H1 (cell line): ENCODE results near the gene CEP83. TPM values are rescaled to one million over a fixed set of nuclear protein-coding genes. Genes with fewer than 3 reads are reported as not detected.

Source experiments
- CHD2 ChIP-seq: IDR thresholded peaks from 2 replicates; pipeline ENCODE4 v1.6.1; 2012; ENCODE audit warnings: low read length, improper control_type of control experiment
- CTBP2 ChIP-seq: IDR thresholded peaks from 2 replicates; pipeline ENCODE4 v1.7.0; 2011; ENCODE audit warnings: borderline replicate concordance, mild to moderate bottlenecking, moderate library complexity, mixed read lengths, low read length; ENCODE audit not compliant: insufficient read depth, insufficient read length
- FOSL1 ChIP-seq: IDR thresholded peaks from 2 replicates; pipeline ENCODE4 v1.6.1; 2011; ENCODE audit warnings: mild to moderate bottlenecking, low read depth, low read length, moderate library complexity; ENCODE audit not compliant: insufficient read depth
- KDM1A ChIP-seq: fragments of 200-600, 300-600 bp; sonication (generic); IDR thresholded peaks from 2 replicates; pipeline ENCODE4 v1.7.1; 2016; ENCODE audit warnings: mild to moderate bottlenecking, low read length, borderline replicate concordance
- NRF1 ChIP-seq: IDR thresholded peaks from 2 replicates; pipeline ENCODE4 v1.6.1; 2011; ENCODE audit warnings: mild to moderate bottlenecking, low read depth, low read length, improper control_type of control experiment
- RAD21 ChIP-seq, 2 experiments: IDR thresholded peaks in 1 of 2; conservative IDR thresholded peaks in 1 of 2; 2 replicates each; pipeline ENCODE4 v1.6.1; 2011; ENCODE audit warnings: low read depth in 2 of 2, low read length in 2 of 2, improper control_type of control experiment in 1 of 2, inconsistent platforms in 1 of 2, mild to moderate bottlenecking in 1 of 2, moderate library complexity in 1 of 2
- SP4 ChIP-seq: IDR thresholded peaks from 2 replicates; pipeline ENCODE4 v1.6.1; 2012; ENCODE audit warnings: low read length, inconsistent platforms
- SRF ChIP-seq: IDR thresholded peaks from 2 replicates; pipeline ENCODE4 v1.6.1; 2011; ENCODE audit warnings: mild to moderate bottlenecking, low read depth, low read length, moderate library complexity
- TCF12 ChIP-seq: IDR thresholded peaks from 2 replicates; pipeline ENCODE4 v1.6.1; 2011; ENCODE audit warnings: low read depth, mild to moderate bottlenecking, low read length
- TEAD4 ChIP-seq: IDR thresholded peaks from 2 replicates; pipeline ENCODE4 v1.6.1; 2012; ENCODE audit warnings: low read depth, low read length, inconsistent platforms, mixed read lengths
- polyA plus RNA-seq, 7 experiments: library from polyadenylated mRNA; depleted of rRNA in 3 of 7; stranded (reverse) in 5 of 7; unstranded in 2 of 7; fragments of >200 nt in 5 of 7; fragments of 200-250 nt in 2 of 7; gene quantifications; 1 replicate in 5 of 7; 2 replicates in 1 of 7; 4 replicates in 1 of 7; pipeline versions ENCODE4 v1.2.1 to v1.2.3, GENCODE V29; 2011 to 2013; ENCODE audit warnings: missing spikeins in 2 of 7, mixed read lengths in 2 of 7
- total RNA-seq: library from RNA; stranded (reverse); fragmentation: NEBNext Ultra II Directional; extraction: Animal tissue kit (Norgen Biotek cat#: 25700); gene quantifications from 2 replicates; pipeline ENCODE4 v1.2.1, GENCODE V29; 2021
- TF ChIP-seq, protein P1 (sequence below): fragments of 300-600 bp; sonication (generic); IDR thresholded peaks from 2 replicates; pipeline ENCODE4 v1.7.1; 2012; ENCODE audit warnings: low read length, moderate library complexity, mild to moderate bottlenecking, inconsistent platforms; ENCODE audit not compliant: insufficient replicate concordance
- TF ChIP-seq, protein P2 (sequence below): IDR thresholded peaks from 2 replicates; pipeline ENCODE4 v1.6.1; 2012; ENCODE audit warnings: inconsistent platforms

CEP83 gene
- total and polyA plus RNA-seq, 2 of the 8 experiments (the other 6 are each of a cell fraction or from before 2014, with no cell fraction given) = 6.0 to 25.8 TPM

DNA sequence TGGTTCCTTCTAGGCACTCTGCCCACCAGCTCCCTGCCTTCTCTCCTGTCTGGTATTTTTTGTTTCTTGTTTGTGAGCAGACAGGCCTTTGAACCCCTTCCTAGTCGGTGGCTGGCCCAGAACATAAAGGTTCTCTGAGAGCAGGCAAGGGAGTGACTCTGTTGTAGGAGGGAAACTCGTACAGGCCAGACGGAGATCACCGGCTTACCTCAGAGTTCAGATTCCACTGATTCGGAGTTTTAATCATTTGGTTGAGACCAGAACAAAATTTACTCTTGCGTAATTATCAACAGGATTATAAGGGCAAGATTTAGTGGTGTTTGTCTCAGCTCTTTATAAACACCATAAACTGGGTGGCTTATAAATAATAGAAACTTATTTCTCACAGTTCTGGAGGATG lies 182.9 kb downstream of the CEP83 start (continued):
- TF ChIP-seq, protein P1, sequence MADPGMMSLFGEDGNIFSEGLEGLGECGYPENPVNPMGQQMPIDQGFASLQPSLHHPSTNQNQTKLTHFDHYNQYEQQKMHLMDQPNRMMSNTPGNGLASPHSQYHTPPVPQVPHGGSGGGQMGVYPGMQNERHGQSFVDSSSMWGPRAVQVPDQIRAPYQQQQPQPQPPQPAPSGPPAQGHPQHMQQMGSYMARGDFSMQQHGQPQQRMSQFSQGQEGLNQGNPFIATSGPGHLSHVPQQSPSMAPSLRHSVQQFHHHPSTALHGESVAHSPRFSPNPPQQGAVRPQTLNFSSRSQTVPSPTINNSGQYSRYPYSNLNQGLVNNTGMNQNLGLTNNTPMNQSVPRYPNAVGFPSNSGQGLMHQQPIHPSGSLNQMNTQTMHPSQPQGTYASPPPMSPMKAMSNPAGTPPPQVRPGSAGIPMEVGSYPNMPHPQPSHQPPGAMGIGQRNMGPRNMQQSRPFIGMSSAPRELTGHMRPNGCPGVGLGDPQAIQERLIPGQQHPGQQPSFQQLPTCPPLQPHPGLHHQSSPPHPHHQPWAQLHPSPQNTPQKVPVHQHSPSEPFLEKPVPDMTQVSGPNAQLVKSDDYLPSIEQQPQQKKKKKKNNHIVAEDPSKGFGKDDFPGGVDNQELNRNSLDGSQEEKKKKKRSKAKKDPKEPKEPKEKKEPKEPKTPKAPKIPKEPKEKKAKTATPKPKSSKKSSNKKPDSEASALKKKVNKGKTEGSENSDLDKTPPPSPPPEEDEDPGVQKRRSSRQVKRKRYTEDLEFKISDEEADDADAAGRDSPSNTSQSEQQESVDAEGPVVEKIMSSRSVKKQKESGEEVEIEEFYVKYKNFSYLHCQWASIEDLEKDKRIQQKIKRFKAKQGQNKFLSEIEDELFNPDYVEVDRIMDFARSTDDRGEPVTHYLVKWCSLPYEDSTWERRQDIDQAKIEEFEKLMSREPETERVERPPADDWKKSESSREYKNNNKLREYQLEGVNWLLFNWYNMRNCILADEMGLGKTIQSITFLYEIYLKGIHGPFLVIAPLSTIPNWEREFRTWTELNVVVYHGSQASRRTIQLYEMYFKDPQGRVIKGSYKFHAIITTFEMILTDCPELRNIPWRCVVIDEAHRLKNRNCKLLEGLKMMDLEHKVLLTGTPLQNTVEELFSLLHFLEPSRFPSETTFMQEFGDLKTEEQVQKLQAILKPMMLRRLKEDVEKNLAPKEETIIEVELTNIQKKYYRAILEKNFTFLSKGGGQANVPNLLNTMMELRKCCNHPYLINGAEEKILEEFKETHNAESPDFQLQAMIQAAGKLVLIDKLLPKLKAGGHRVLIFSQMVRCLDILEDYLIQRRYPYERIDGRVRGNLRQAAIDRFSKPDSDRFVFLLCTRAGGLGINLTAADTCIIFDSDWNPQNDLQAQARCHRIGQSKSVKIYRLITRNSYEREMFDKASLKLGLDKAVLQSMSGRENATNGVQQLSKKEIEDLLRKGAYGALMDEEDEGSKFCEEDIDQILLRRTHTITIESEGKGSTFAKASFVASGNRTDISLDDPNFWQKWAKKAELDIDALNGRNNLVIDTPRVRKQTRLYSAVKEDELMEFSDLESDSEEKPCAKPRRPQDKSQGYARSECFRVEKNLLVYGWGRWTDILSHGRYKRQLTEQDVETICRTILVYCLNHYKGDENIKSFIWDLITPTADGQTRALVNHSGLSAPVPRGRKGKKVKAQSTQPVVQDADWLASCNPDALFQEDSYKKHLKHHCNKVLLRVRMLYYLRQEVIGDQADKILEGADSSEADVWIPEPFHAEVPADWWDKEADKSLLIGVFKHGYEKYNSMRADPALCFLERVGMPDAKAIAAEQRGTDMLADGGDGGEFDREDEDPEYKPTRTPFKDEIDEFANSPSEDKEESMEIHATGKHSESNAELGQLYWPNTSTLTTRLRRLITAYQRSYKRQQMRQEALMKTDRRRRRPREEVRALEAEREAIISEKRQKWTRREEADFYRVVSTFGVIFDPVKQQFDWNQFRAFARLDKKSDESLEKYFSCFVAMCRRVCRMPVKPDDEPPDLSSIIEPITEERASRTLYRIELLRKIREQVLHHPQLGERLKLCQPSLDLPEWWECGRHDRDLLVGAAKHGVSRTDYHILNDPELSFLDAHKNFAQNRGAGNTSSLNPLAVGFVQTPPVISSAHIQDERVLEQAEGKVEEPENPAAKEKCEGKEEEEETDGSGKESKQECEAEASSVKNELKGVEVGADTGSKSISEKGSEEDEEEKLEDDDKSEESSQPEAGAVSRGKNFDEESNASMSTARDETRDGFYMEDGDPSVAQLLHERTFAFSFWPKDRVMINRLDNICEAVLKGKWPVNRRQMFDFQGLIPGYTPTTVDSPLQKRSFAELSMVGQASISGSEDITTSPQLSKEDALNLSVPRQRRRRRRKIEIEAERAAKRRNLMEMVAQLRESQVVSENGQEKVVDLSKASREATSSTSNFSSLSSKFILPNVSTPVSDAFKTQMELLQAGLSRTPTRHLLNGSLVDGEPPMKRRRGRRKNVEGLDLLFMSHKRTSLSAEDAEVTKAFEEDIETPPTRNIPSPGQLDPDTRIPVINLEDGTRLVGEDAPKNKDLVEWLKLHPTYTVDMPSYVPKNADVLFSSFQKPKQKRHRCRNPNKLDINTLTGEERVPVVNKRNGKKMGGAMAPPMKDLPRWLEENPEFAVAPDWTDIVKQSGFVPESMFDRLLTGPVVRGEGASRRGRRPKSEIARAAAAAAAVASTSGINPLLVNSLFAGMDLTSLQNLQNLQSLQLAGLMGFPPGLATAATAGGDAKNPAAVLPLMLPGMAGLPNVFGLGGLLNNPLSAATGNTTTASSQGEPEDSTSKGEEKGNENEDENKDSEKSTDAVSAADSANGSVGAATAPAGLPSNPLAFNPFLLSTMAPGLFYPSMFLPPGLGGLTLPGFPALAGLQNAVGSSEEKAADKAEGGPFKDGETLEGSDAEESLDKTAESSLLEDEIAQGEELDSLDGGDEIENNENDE = no peak
- no peak for TF ChIP-seq TCF12
- TF ChIP-seq, protein P2, sequence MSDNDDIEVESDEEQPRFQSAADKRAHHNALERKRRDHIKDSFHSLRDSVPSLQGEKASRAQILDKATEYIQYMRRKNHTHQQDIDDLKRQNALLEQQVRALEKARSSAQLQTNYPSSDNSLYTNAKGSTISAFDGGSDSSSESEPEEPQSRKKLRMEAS = no peak
- no peak for TF ChIP-seq NRF1
- no peak for TF ChIP-seq TEAD4
- TF ChIP-seq KDM1A = no peak
- no peak for TF ChIP-seq SRF
- no peak for TF ChIP-seq CHD2
- no peak for TF ChIP-seq CTBP2
- TF ChIP-seq SP4 = no peak
- TF ChIP-seq FOSL1 = no peak
- TF ChIP-seq RAD21 (IDR thresholded peaks at IDR 0.05 in 1 of 2, conservative IDR thresholded peaks at IDR 0.05 in 1 of 2; ENCODE audit: low read depth in 2 of 2, low read length in 2 of 2) = no peak
